DND-41 (cell line): Measurements from ENCODE around the gene CTSD.

Source experiments
- ATAC-seq: fragments of 200-7000 bp; cut with Tn5 transposase; 3 replicates; pipeline ENCODE4 v1.9.1; 2021; ENCODE audit warnings: low read depth; ENCODE audit not compliant: insufficient read depth
- DNase-seq: peaks from one replicate; pipeline ENCODE4 v3.0.0-alpha.2; 2020
- H2AFZ ChIP-seq: 2 replicates; pipeline ENCODE4 v1.6.0; 2012; ENCODE audit warnings: low read depth, low read length
- H3K27ac ChIP-seq: 2 replicates; pipeline ENCODE4 v1.5.1; 2012; ENCODE audit warnings: low read length, inconsistent platforms
- H3K27me3 ChIP-seq: fragments of 200-600 bp; sonication (generic); 2 replicates; pipeline ENCODE4 v1.6.0; 2012; ENCODE audit warnings: low read length, mild to moderate bottlenecking, inconsistent platforms; ENCODE audit not compliant: insufficient read depth, poor library complexity
- H3K36me3 ChIP-seq: 2 replicates; pipeline ENCODE4 v1.5.1; 2012; ENCODE audit warnings: low read length, inconsistent platforms; ENCODE audit not compliant: insufficient read depth
- H3K4me1 ChIP-seq: 2 replicates; pipeline ENCODE4 v1.5.1; 2012; ENCODE audit warnings: mild to moderate bottlenecking, low read length; ENCODE audit not compliant: insufficient read depth
- H3K4me2 ChIP-seq: 2 replicates; pipeline ENCODE4 v1.6.0; 2012; ENCODE audit warnings: mild to moderate bottlenecking, moderate library complexity, low read length, inconsistent platforms; ENCODE audit not compliant: insufficient read depth
- H3K4me3 ChIP-seq, 2 experiments: fragments of 200-600 bp in 1 of 2; shearing (Covaris generic) in 1 of 2; 2 replicates each; pipeline ENCODE4 v1.5.1; 2012 to 2016; ENCODE audit warnings: inconsistent platforms in 2 of 2, low read length in 2 of 2, mild to moderate bottlenecking in 2 of 2, low read depth in 1 of 2, moderate library complexity in 1 of 2
- H3K79me2 ChIP-seq: 2 replicates; pipeline ENCODE4 v1.6.0; 2012; ENCODE audit warnings: low read length, inconsistent platforms; ENCODE audit not compliant: insufficient read depth
- H3K9ac ChIP-seq: 2 replicates; pipeline ENCODE4 v1.6.0; 2012; ENCODE audit warnings: low read depth, mild to moderate bottlenecking, inconsistent platforms, low read length, moderate library complexity
- H3K9me3 ChIP-seq: 2 replicates; pipeline ENCODE4 v1.5.1; 2012; ENCODE audit warnings: low read length, moderate library complexity, mild to moderate bottlenecking, inconsistent platforms; ENCODE audit not compliant: insufficient read depth, severe bottlenecking
- H4K20me1 ChIP-seq: 2 replicates; pipeline ENCODE4 v1.6.0; 2012; ENCODE audit warnings: low read length; ENCODE audit not compliant: insufficient read depth
- EZH2 ChIP-seq: IDR thresholded peaks from 3 replicates; pipeline ENCODE4 v1.6.1; 2012; ENCODE audit warnings: borderline replicate concordance, low read depth, mild to moderate bottlenecking, moderate library complexity, low read length, inconsistent platforms; ENCODE audit not compliant: severe bottlenecking
- TF ChIP-seq, protein P1 (sequence below): IDR thresholded peaks from 2 replicates; pipeline ENCODE4 v1.5.1; 2012; ENCODE audit warnings: borderline replicate concordance, low read length, moderate library complexity, mild to moderate bottlenecking; ENCODE audit not compliant: poor library complexity, severe bottlenecking; ENCODE audit errors: extremely low read depth

The CTSD gene

DNA sequence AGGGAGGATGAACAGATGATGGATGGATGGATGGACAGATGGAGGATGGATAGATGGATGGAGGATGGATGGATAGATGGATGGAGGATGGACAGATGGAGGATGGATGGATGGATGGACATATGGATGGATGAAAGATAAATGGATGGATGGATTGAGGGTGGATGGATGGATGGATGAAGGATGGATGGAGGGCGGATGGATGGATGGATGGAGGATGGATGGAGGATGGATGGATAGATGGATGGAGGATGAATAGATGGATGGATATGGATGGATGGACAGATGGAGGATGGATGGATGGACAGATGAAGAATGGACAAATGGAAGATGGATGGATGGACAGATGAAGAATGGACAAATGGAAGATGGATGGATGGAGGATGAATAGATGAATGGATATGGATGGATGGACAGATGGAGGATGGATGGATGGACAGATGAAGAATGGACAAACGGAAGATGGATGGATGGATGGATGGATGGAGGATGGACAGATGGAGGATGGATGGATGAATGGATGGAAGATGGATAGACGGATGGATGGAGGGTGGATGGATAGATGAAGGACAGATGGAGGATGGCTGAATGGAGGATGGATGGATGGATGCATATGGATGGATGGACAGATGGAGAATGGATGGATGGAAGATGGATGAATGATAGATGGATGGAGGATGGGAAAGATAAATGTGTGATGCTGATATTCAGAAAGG, 20.7 kb downstream of the CTSD start:
- Histone ChIP-seq H3K9ac (no peak overlapping the region), H3K79me2 (no peaks in the 10 kb centered on the region), H3K4me1 (no peaks in the 10 kb centered on the region), H4K20me1 (no peaks in the 10 kb centered on the region), H3K27ac (no peak overlapping the region), H3K27me3 (no peaks in the 10 kb centered on the region), H2AFZ (no peak overlapping the region), H3K36me3 (peaks cover 10% of the 10 kb centered on the region; the same call in 1 of the 2 replicates), H3K4me3 (no peak overlapping the region), H3K9me3 (no peaks in the 10 kb centered on the region), H3K4me2 (no peak overlapping the region)
- DNase-seq (no peak), ATAC-seq (no peak)
- TF ChIP-seq, protein P1, sequence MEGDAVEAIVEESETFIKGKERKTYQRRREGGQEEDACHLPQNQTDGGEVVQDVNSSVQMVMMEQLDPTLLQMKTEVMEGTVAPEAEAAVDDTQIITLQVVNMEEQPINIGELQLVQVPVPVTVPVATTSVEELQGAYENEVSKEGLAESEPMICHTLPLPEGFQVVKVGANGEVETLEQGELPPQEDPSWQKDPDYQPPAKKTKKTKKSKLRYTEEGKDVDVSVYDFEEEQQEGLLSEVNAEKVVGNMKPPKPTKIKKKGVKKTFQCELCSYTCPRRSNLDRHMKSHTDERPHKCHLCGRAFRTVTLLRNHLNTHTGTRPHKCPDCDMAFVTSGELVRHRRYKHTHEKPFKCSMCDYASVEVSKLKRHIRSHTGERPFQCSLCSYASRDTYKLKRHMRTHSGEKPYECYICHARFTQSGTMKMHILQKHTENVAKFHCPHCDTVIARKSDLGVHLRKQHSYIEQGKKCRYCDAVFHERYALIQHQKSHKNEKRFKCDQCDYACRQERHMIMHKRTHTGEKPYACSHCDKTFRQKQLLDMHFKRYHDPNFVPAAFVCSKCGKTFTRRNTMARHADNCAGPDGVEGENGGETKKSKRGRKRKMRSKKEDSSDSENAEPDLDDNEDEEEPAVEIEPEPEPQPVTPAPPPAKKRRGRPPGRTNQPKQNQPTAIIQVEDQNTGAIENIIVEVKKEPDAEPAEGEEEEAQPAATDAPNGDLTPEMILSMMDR = no peak
- TF ChIP-seq EZH2 = no peak

GRCh38 chr11:1742371-1742770, 21.4 kb downstream of the CTSD start:
- Histone ChIP-seq H2AFZ (no peak overlapping the region), H3K4me1 (no peaks in the 10 kb centered on the region), H3K4me3 (no peak overlapping the region), H3K4me2 (no peak overlapping the region), H3K27me3 (no peaks in the 10 kb centered on the region), H3K36me3 (peaks cover 10% of the 10 kb centered on the region; the same call in 1 of the 2 replicates), H3K9ac (no peak overlapping the region), H3K79me2 (no peaks in the 10 kb centered on the region), H3K9me3 (peaks cover 5% of the 10 kb centered on the region), H3K27ac (no peak overlapping the region), H4K20me1 (no peaks in the 10 kb centered on the region)
- TF ChIP-seq EZH2 = no peak
- TF ChIP-seq, protein P1 = no peak
- DNase-seq = no peak
- no peak for ATAC-seq

- Histone ChIP-seq H3K9me3 (peaks cover 10% of the 10 kb centered on the region), H3K79me2 (no peaks in the 10 kb centered on the region), H3K36me3 (peaks cover 8% of the 10 kb centered on the region; the same call in 1 of the 2 replicates), H3K9ac (no peak overlapping the region), H3K4me2 (no peak overlapping the region), H2AFZ (no peak overlapping the region), H3K4me3 (no peak overlapping the region), H3K27me3 (no peaks in the 10 kb centered on the region), H3K27ac (no peak overlapping the region), H3K4me1 (no peaks in the 10 kb centered on the region), H4K20me1 (no peaks in the 10 kb centered on the region)
- TF ChIP-seq EZH2 = no peak
- TF ChIP-seq, protein P1 = no peak
- no peak for ATAC-seq
- no peak for DNase-seq
These were observed 22.0 kb downstream of the CTSD start for GRCh38 chr11:1741741-1742140.
